SK-N-SH treated with all-trans-retinoic acid at 6 μM for 48 hours (cell line): Measurements from ENCODE around the gene TNIK.

Experiments
- ARNTL ChIP-seq: fragments of 450-650 bp; formaldehyde crosslinking; IDR thresholded peaks from 2 replicates; pipeline ENCODE4 v1.5.0; 2020; ENCODE audit warnings: low read depth, mild to moderate bottlenecking, moderate library complexity, borderline replicate concordance
- CREB5 ChIP-seq: fragments of 250-450 bp; sonication (Bioruptor Pico); IDR thresholded peaks from 2 replicates; pipeline ENCODE4 v1.5.1; 2020; ENCODE audit warnings: low read depth, mild to moderate bottlenecking, moderate library complexity
- ISL1 ChIP-seq: fragments of 250-450 bp; sonication (Bioruptor Pico); IDR thresholded peaks from 2 replicates; pipeline ENCODE4 v2.1.2; 2022; ENCODE audit warnings: mild to moderate bottlenecking, moderate library complexity
- OSR1 ChIP-seq: fragments of 250-450 bp; sonication (Bioruptor Pico); IDR thresholded peaks from 2 replicates; pipeline ENCODE4 v1.8.0; 2022; ENCODE audit warnings: moderate library complexity, mild to moderate bottlenecking, inconsistent platforms
- PATZ1 ChIP-seq: fragments of 250-450 bp; sonication (Bioruptor Pico); IDR thresholded peaks from 2 replicates; pipeline ENCODE4 v1.8.0; 2020; ENCODE audit warnings: mild to moderate bottlenecking, moderate library complexity, borderline replicate concordance
- PPARA ChIP-seq: fragments of 250-450 bp; sonication (Bioruptor Pico); IDR thresholded peaks from 2 replicates; pipeline ENCODE4 v1.5.0; 2020; ENCODE audit warnings: mild to moderate bottlenecking, borderline replicate concordance
- TCF4 ChIP-seq: fragments of 250-450 bp; sonication (Bioruptor Pico); IDR thresholded peaks from 2 replicates; pipeline ENCODE4 v1.8.0; 2021; ENCODE audit warnings: mild to moderate bottlenecking, moderate library complexity, borderline replicate concordance
- TSHZ2 ChIP-seq: fragments of 250-450 bp; sonication (Bioruptor Pico); IDR thresholded peaks from 2 replicates; pipeline ENCODE4 v1.5.0; 2020; ENCODE audit warnings: mild to moderate bottlenecking, moderate library complexity
- ZFP30 ChIP-seq: fragments of 450-650 bp; formaldehyde crosslinking; IDR thresholded peaks from 2 replicates; pipeline ENCODE4 v1.5.0; 2022; ENCODE audit warnings: mild to moderate bottlenecking, moderate library complexity
- ZNF70 ChIP-seq: fragments of 450-650 bp; formaldehyde crosslinking; IDR thresholded peaks from 2 replicates; pipeline ENCODE4 v1.5.0; 2020; ENCODE audit warnings: mild to moderate bottlenecking, moderate library complexity

- TF ChIP-seq PATZ1 (CRISPR knock-in tag), result no peak
- TF ChIP-seq ARNTL (CRISPR knock-in tag), result no peak
- TF ChIP-seq CREB5 (CRISPR knock-in tag), result no peak
- no peak for TF ChIP-seq PPARA
- no peak for TF ChIP-seq ISL1 (CRISPR knock-in tag)
- TF ChIP-seq TSHZ2, result no peak
- TF ChIP-seq OSR1 (CRISPR knock-in tag), result no peak
- no peak for TF ChIP-seq ZNF70 (CRISPR knock-in tag)
- no peak for TF ChIP-seq ZFP30 (CRISPR knock-in tag)
- no peak for TF ChIP-seq TCF4 (CRISPR knock-in tag)
Observed at GRCh38 chr3:171334465-171334811, 125.8 kb downstream of the TNIK start.
